Forelimb muscle (tissue), 1 donor: ENCODE measurements around the gene CNDP2. TPM values are rescaled to one million over a fixed set of nuclear protein-coding genes. Genes with fewer than 3 reads are reported as not detected.
"Not testable (repeated sequence)": the region's sequence is repeated elsewhere in the genome, so short reads cannot be mapped to it uniquely, and the experiment has no call there.

Source experiments
- DNase-seq: peaks from one replicate; pipeline ENCODE4 v3.0.0-alpha.2; 2013; ENCODE audit warnings: low read depth
- polyA plus RNA-seq: library from polyadenylated mRNA; unstranded; fragments of 120-200 nt; gene quantifications from one replicate; pipeline ENCODE4 v1.2.1, GENCODE V29; 2013; ENCODE audit not compliant: insufficient read length

CNDP2 gene
- polyA plus RNA-seq, 1 donor: 52.8 TPM

GRCh38 chr18:74500372-74500771 is 4.2 kb downstream of the CNDP2 start:
- no peak for DNase-seq

- not testable (repeated sequence) for DNase-seq
These were observed 4.6 kb downstream of the CNDP2 start for GRCh38 chr18:74500774-74501173.

DNA sequence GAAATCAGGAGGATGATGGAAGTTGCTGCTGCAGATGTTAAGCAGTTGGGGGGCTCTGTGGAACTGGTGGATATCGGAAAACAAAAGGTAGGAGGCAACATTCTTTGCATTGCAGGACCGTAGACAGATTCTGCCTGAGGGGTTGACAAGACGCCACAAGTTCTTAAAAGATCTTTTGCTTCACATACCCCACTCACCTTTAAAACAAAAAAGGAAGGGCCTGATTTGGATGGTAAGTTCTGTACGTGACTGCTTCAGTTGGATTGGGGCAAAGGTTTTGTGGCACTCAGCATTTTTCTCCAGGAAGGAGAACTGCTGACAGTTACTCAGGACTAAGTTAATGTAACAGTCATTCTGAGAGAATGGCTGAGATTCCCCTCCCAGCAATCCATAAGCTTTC is 5.2 kb downstream of the CNDP2 start:
- DNase-seq: no peak

- no peak for DNase-seq
These were observed 7.0 kb downstream of the CNDP2 start for GRCh38 chr18:74503137-74503536.

GRCh38 chr18:74505776-74506175 is 9.6 kb downstream of the CNDP2 start:
- DNase-seq: no peak

DNA sequence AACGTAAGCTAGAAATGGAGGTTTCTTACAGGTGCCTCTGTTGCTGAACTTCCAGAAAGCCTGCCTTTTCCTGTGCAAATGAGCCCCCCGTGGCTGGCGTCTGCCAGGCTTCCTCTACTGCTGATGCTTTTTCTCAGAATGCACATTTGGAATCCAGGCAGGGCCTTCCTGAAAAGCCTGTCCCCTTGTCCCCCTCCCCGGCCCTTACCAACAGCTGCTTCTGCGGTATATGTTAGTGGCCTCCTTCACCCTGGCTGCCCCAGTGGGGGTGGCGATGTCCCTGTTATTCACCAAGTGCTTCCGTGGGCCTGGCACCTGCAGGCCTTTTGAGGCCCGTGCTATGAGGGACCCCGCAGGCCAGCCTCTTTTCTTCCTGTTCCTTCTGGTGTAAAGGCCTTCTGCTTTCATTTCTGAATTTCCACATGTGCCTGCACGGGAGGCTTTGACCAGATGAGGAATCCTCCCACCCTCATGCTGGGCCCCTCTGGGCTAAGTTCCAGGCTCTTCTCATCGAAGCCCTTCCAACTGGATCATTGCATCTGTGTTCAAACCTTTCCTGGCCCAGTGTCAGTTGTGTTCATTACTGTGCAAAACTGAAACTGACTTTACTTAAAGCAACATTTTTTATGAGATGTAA is 10.4 kb downstream of the CNDP2 start:
- DNase-seq: peak; percentile 96

DNA sequence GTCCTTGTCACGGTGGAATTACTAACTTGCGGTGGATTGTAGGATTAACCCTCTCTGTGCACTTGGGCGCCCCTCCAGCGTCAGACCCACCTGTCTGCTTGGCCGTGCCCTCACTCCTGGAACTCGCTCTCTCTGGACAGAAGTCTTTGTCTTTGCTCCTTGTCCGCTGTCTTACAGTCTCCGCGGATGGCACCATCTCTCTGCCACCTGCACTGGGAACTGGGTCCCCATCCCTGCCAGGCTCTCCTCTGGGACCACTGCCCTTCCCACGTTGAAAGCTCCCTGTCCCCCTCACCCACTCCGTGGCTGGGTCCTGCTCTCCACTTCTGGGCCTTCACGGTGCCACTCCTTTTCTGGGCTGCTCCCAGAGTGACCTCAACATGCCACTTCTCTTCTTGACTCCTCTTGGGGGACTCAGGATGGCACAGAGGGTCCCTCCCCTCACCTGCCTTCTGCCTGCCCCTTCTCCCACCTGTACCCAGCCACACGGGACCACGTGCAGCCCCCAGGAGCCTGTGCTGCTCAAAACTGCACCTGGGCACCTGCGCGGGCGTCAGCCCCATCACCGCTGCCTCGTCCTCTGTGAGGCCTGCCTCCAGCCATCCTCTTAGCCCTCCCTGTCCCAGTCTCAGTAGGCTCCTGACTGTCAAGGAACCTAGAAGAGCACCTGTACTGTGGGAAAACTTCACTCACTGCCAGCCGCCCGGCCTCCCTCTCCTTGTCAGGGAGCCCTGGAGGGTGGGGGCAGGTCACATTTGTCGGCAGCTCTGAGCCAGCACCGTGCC is 11.1 kb downstream of the CNDP2 start:
- no peak for DNase-seq

GRCh38 chr18:74507927-74508326 is 11.8 kb downstream of the CNDP2 start:
- DNase-seq: no peak

DNA sequence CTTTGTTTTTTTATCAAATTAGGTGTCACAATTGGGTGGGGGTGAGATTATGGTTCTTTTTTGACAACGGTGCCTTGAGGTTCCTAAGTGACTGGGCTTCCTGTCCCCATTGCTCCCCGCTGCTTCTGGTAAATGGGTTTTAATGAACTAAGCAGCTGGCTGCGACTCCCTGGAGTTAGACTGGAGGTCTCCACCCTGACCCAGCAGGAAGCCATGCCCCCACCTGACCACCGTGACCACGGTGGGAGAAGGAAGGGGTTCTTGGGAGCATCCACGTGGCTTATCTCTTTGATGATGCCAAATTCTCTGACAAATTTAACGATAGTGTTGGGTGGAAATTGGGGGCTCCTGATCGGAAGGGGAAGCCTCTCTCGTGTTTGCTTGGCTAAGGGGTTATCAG is 12.2 kb downstream of the CNDP2 start:
- DNase-seq: no peak

DNA sequence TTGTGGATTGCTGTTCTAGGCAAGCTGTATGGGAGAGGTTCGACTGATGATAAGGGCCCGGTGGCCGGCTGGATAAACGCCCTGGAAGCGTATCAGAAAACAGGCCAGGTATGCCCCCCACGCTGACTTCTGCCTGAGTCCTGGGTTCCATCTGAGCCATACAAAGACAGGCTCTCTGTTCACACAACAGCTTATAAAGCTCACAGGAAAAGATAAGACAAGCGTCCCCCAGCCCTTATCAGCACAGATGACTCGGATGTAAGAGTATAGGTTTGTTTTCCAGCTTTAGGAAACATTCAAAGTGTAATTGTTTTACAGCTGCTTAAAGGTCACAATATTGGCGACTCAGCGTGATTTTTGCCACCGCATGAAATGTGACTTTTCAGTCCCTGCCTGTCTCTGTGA is 12.7 kb downstream of the CNDP2 start:
- no peak for DNase-seq

- DNase-seq: no peak
These were observed 13.9 kb downstream of the CNDP2 start for GRCh38 chr18:74509856-74510769.

GRCh38 chr18:74510770-74511095 is 14.6 kb downstream of the CNDP2 start:
- no peak for DNase-seq

- no peak for DNase-seq
These were observed 15.7 kb downstream of the CNDP2 start for GRCh38 chr18:74511823-74512222.

- no peak for DNase-seq
These were observed 16.3 kb downstream of the CNDP2 start for GRCh38 chr18:74512321-74513053.

DNA sequence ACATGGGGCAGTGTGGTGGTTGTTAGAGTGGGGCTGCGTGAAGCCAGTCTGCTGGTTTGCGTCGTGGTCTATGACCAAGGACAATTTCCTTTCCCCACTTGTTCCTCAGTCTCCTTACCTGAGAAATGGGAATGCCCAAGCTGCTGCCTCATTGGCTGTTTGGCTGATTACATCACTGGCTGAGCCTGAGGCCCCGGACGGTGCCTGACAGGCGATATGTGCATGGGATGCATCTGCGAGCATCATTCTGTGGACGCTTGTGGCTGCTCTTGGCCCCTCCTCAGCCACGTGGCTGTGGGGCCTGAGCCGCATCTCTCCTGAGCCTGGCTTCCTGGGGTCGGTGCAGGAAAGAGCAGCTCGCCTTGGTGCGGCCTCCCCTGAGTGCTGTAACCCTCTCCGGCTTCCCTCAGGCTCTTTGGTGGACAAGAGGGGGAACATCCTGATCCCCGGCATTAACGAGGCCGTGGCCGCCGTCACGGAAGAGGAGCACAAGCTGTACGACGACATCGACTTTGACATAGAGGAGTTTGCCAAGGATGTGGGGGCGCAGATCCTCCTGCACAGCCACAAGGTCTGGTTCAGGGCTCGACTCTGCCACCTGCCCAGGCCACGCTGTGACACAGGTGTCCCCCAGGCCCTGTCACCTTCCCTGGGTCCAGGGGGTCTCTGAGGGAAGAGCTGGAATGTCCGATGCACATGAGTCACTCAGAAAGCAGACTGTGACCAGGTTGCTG is 17.2 kb downstream of the CNDP2 start:
- DNase-seq: no peak

GRCh38 chr18:74513883-74514205 is 17.7 kb downstream of the CNDP2 start:
- no peak for DNase-seq

- DNase-seq: no peak
These were observed 18.8 kb downstream of the CNDP2 start for GRCh38 chr18:74514860-74515495.

DNA sequence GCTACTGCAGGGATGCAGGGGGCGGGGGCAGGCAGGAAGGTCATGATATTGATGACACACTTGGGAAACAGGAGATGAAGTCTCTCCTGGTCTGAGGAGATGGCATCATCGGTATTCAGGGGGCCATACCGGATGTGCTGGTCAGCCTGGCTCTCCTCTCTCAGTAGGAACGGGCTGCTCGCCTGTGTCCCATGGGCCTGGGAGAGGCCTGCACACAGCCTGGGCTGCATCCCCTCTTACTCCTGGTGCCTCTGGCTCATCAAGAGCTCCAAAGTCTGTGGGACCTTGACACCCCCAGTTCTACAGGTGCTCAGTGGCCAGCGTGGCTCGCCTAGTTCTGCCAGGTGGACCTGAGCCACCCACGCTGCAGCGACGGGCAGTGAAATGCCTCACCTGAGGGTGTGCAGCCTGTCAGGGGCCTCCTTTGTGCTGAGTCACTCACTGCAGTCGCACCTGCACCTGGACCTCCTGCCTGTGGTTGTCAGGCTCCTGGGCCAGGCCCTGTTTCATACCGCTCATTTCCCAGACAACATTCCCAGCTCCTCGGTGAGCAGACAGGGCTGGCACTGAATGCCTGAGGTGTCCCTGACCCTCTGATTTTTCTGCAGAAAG is 19.6 kb downstream of the CNDP2 start:
- no peak for DNase-seq

GRCh38 chr18:74516271-74517235 is 20.4 kb downstream of the CNDP2 start:
- DNase-seq: no peak
